Liver (tissue), 4 donors: ENCODE data around the gene PSMA5. TPM values are rescaled to one million over a fixed set of nuclear protein-coding genes. Genes with fewer than 3 reads are reported as not detected.

Source experiments
- polyA plus RNA-seq, 2 donors: library from polyadenylated mRNA; stranded (reverse) in 1 of 2; unstranded in 1 of 2; fragments of 200-250 nt in 1 of 2; fragments of >200 nt in 1 of 2; fragmentation: Nextera tagmentation in 1 of 2; extraction: Ambion mirVana in 1 of 2; gene quantifications; one replicate each; pipeline versions ENCODE4 v1.2.1 to v1.2.3, GENCODE V29; 2013 to 2015
- total RNA-seq, 2 donors: library from RNA; depleted of rRNA; stranded (reverse); fragments of >200 nt; gene quantifications; one replicate each; pipeline ENCODE4 v1.2.3, GENCODE V29; 2014
- donor health status: healthy.
- donor health status: healthy.
- donor health status: healthy.

The PSMA5 gene
- total and polyA plus RNA-seq, 4 donors: 26.3 to 88.6 (median 67.9) TPM

Other genes starting within 250 kb of the PSMA5 start
- gene SARS1, start 212.5 kb downstream of the PSMA5 start, total RNA-seq: 100 to 1,000 TPM in 1 of 2 donors, 10 to 100 TPM in 1; 57.5 to 104 TPM
- 100 to 1,000 TPM in 1 of 2 donors, 10 to 100 TPM in 1; 81.8 to 132 TPM for gene SARS1, start 212.5 kb downstream of the PSMA5 start, polyA plus RNA-seq
- gene CELSR2, start 176.9 kb downstream of the PSMA5 start, total RNA-seq: 1 to 10 TPM; 1.5 to 1.6 TPM
- under 1 TPM; 0.73 to 0.78 TPM for gene CELSR2, start 176.9 kb downstream of the PSMA5 start, polyA plus RNA-seq
- gene PSRC1, start 143.3 kb downstream of the PSMA5 start, total RNA-seq: 1 to 10 TPM in 1 of 2 donors, under 1 TPM in 1; 0.25 to 2.6 TPM
- 1 to 10 TPM in 1 of 2 donors, under 1 TPM in 1; 0.76 to 1.4 TPM for gene PSRC1, start 143.3 kb downstream of the PSMA5 start, polyA plus RNA-seq
- not detected for gene MYBPHL, start 119.4 kb downstream of the PSMA5 start, total RNA-seq
- gene MYBPHL, start 119.4 kb downstream of the PSMA5 start, polyA plus RNA-seq: not detected
- gene SORT1, start 28.5 kb downstream of the PSMA5 start, total RNA-seq: 10 to 100 TPM in 1 of 2 donors, 1 to 10 TPM in 1; 5.4 to 10.6 TPM
- 1 to 10 TPM; 1.0 to 1.3 TPM for gene SORT1, start 28.5 kb downstream of the PSMA5 start, polyA plus RNA-seq
- gene SYPL2, start 40.1 kb upstream of the PSMA5 start, total RNA-seq: 1 to 10 TPM in 1 of 2 donors, under 1 TPM in 1; 0.14 to 4.4 TPM
- gene SYPL2, start 40.1 kb upstream of the PSMA5 start, polyA plus RNA-seq: 1 to 10 TPM; 3.0 to 4.7 TPM
- gene ATXN7L2, start 57.5 kb upstream of the PSMA5 start, total RNA-seq: 1 to 10 TPM in 1 of 2 donors, under 1 TPM in 1; 0.61 to 1.6 TPM
- 1 to 10 TPM; 1.0 to 1.7 TPM for gene ATXN7L2, start 57.5 kb upstream of the PSMA5 start, polyA plus RNA-seq
- 1 to 10 TPM; 2.5 to 2.8 TPM for gene CYB561D1, start 67.6 kb upstream of the PSMA5 start, total RNA-seq
- 1 to 10 TPM; 1.3 to 1.5 TPM for gene CYB561D1, start 67.6 kb upstream of the PSMA5 start, polyA plus RNA-seq
- 1 to 10 TPM in 1 of 2 donors, under 1 TPM in 1; 0.75 to 4.6 TPM for gene AMIGO1, start 83.3 kb upstream of the PSMA5 start, total RNA-seq
- 1 to 10 TPM; 1.7 to 2.0 TPM for gene AMIGO1, start 83.3 kb upstream of the PSMA5 start, polyA plus RNA-seq
- gene GPR61, start 113.4 kb upstream of the PSMA5 start, total RNA-seq: not detected
- under 1 TPM in 1 of 2 donors, not detected in 1; 0.32 TPM for gene GPR61, start 113.4 kb upstream of the PSMA5 start, polyA plus RNA-seq
- 1 to 10 TPM; 6.4 to 6.5 TPM for gene GNAI3, start 122.2 kb upstream of the PSMA5 start, total RNA-seq
- gene GNAI3, start 122.2 kb upstream of the PSMA5 start, polyA plus RNA-seq: 1 to 10 TPM; 1.9 to 2.2 TPM
- gene GNAT2, start 193.2 kb upstream of the PSMA5 start, total RNA-seq: under 1 TPM; 0.09 to 0.17 TPM
- gene GNAT2, start 193.2 kb upstream of the PSMA5 start, polyA plus RNA-seq: under 1 TPM in 1 of 2 donors, not detected in 1; 0.17 TPM
- 10 to 100 TPM; 19.2 to 87.4 TPM for gene AMPD2, start 193.4 kb upstream of the PSMA5 start, total RNA-seq
- gene AMPD2, start 193.4 kb upstream of the PSMA5 start, polyA plus RNA-seq: 10 to 100 TPM; 20.2 to 25.2 TPM
- gene GSTM4, start 229.7 kb upstream of the PSMA5 start, total RNA-seq: 10 to 100 TPM; 12.2 to 42.8 TPM
- 10 to 100 TPM; 25.5 to 36.2 TPM for gene GSTM4, start 229.7 kb upstream of the PSMA5 start, polyA plus RNA-seq
- gene GSTM2, start 241.6 kb upstream of the PSMA5 start, total RNA-seq: 10 to 100 TPM in 1 of 2 donors, 1 to 10 TPM in 1; 7.1 to 15.1 TPM
- 1 to 10 TPM; 7.4 to 8.4 TPM for gene GSTM2, start 241.6 kb upstream of the PSMA5 start, polyA plus RNA-seq